Endometrial microvascular endothelial cells (primary cell): ENCODE data around the gene SLC2A4. TPM values are rescaled to one million over a fixed set of nuclear protein-coding genes. Genes with fewer than 3 reads are reported as not detected.

Experiments used
- in situ Hi-C: cut with HindIII; loops from 2 replicates; pipeline ENCODE4 v1.10.0; 2017; ENCODE audit warnings: low sequenced_read_pairs, low pct_unique_long_range_greater_than_20kb; ENCODE audit errors: inconsistent ontology term
- total RNA-seq: library from RNA; depleted of rRNA; stranded (reverse); fragments of >200 nt; gene quantifications from one replicate; pipeline ENCODE4 v1.2.3, GENCODE V29; 2015; ENCODE audit errors: inconsistent ontology term

Gene SLC2A4
- total RNA-seq, 1 donor from 2014 or later, result not detected

GRCh38 chr17:7314719-7315569 lies 33.4 kb downstream of the SLC2A4 start, which contains the start of gene GPS2:
Gene GPS2, minus strand, starts transcription at chr17:7315360. Its CDS starts 308 bp downstream, at chr17:7315052.
- in situ Hi-C loops, result no loop called here

GRCh38 chr17:7315570-7316235 lies 34.2 kb downstream of the SLC2A4 start:
- in situ Hi-C loops, result no loop called here

DNA sequence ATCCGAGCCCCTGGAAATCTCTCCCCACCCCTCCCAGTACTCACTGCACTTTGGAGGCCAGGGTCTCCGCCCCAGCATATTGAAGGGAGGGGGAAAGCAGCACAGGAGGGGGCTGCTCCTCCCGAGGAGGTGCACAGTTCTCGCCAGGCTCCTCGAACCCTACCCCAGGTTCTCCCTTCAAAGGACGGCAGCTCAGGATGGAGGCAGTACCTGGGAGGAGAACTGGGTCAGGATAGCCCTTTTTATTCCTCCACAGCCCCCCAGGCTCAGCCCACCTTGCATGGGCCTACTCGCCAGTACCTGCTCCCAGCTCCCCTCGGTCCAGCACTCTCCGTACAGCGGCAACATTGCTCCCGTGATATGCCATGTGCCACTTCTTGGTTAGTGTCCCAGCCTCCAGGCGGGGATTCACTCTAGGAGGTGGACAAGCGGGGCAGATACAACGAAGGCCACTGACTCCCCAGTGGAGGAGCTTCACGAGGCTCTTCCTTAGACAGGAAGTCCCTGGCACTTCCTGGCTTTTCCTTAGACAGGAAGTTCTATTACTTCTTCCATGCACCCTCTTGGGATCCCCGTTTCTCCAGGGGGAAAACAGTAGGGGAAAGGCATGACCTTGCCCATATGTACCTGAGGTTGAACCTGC lies 35.8 kb downstream of the SLC2A4 start:
- in situ Hi-C loops, result no loop called here

DNA sequence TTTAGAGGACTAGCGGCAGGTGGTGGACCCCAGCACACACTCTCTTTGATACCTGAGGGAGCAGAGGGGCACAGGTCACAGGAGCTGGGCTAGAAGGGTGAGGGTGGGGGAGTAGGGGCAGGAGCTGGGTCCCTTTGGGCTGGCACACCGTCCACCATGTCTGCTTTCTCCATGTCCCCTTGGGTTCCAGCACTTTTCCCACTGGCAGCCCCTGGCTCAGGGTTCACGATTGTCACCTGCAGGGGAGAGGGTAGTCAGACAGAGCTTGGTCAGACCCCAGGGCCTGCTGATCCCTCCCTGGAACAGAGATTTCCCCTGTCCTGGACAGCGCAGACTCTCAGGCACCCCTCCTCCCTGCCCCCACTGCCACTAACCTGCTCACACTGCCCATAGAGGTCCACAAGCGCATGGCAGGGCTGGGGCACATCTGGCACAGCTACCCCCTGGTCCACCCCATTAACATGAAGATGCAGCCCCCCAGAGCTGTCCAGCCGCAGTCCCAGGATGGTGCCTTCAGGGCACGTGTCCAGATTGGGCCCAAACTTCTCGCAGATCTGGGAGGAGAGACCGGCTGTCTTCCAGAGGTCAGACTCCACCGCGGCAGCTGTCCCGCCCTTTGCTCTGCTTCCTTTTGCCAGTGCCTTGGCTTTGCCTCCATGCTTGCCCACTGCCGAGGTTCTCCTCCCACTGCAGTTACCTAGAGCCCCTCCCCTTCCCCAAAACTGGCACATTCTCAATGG lies 36.8 kb downstream of the SLC2A4 start:
- in situ Hi-C loops, result no loop called here

GRCh38 chr17:7321466-7321865 lies 39.9 kb downstream of the SLC2A4 start:
- in situ Hi-C loops, result no loop called here

GRCh38 chr17:7322520-7323194 lies 41.1 kb downstream of the SLC2A4 start:
- in situ Hi-C loops, result no loop called here

- in situ Hi-C loops, result no loop called here
Measured at GRCh38 chr17:7323731-7324437, 42.4 kb downstream of the SLC2A4 start.

DNA sequence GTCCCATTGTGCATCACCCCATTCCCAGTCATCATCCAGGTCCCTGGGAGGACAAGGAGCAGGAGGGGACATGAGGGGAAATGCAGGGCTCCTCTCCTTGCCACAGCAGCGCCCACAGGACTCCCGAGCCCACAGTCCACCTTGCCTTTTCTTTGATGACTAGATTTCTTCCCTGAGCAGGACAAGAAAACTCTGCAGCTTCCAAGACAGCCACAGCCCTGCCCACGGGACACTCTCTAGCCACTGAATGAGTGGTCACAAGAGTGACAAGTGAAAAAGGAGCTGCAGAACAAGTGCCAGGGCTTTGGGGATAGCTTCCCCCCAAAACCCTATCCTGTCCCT lies 42.9 kb downstream of the SLC2A4 start:
- in situ Hi-C loops, result no loop called here

GRCh38 chr17:7325031-7325528 lies 43.6 kb downstream of the SLC2A4 start:
- in situ Hi-C loops, result no loop called here

GRCh38 chr17:7326186-7326585 lies 44.7 kb downstream of the SLC2A4 start:
- in situ Hi-C loops, result no loop called here

- in situ Hi-C loops, result no loop called here
Measured at GRCh38 chr17:7327056-7327455, 45.5 kb downstream of the SLC2A4 start.

GRCh38 chr17:7327501-7327900 lies 46.0 kb downstream of the SLC2A4 start:
- in situ Hi-C loops, result no loop called here

- in situ Hi-C loops, result no loop called here
Measured at GRCh38 chr17:7328009-7328408, 46.5 kb downstream of the SLC2A4 start.

DNA sequence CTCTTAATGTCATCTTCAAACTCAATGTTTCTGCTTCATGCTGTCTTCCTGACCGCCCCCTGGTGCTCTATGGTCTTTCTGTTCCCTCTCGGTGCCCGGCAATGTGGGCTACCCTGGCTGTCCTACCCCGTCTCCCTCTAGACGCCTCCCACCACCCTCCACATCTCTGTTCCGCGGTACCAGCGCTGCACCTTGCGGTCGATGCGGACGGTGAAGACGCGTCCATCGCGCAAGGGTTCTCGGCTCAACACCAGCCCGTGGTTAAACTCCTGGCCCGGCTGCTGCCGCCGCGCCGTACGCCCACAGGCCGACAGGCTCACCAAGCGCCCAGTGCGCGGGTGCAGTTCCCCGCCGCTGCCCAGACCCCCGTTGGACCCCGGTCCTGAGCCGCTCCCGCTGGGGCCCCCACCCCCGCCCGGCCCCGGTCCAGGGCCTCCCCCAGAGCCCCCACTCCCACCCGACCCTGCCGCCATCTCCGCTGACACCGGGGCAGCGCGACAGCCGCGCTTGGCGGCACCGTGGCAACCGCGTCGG lies 47.4 kb downstream of the SLC2A4 start, which contains the start of gene NEURL4:
Gene NEURL4, minus strand, starts transcription at position 496 of the 534 bp plus-strand sequence. Its CDS starts 23 bp downstream, at position 473.
- in situ Hi-C loops, result no loop called here

- in situ Hi-C loops, result no loop called here
Measured at GRCh38 chr17:7329374-7329996, 48.0 kb downstream of the SLC2A4 start.

- in situ Hi-C loops, result no loop called here
Measured at GRCh38 chr17:7329997-7330637, 48.6 kb downstream of the SLC2A4 start.

GRCh38 chr17:7330638-7331015 lies 49.1 kb downstream of the SLC2A4 start:
- in situ Hi-C loops, result no loop called here
